GM13976 (cell line): ENCODE data around the gene CUX1.

ENCODE experiments used
- DNase-seq: peaks from one replicate; pipeline ENCODE4 v3.0.0; 2012; ENCODE audit warnings: low spot score
- in situ Hi-C: fragments of 300-500 bp; cut with MboI; formaldehyde crosslinking; loops from one replicate; pipeline ENCODE4 v1.12.0; 2022; ENCODE audit warnings: low sequenced_read_pairs, mixed read lengths, inconsistent platforms; ENCODE audit not compliant: unreplicated experiment
- TF ChIP-seq, protein P1 (sequence below): IDR thresholded peaks from 2 replicates; pipeline ENCODE4 v1.5.1; 2012; ENCODE audit warnings: borderline replicate concordance, mild to moderate bottlenecking; ENCODE audit not compliant: insufficient read depth; ENCODE audit errors: extremely low read depth, missing control alignments, control extremely low read depth

CUX1 gene

DNA sequence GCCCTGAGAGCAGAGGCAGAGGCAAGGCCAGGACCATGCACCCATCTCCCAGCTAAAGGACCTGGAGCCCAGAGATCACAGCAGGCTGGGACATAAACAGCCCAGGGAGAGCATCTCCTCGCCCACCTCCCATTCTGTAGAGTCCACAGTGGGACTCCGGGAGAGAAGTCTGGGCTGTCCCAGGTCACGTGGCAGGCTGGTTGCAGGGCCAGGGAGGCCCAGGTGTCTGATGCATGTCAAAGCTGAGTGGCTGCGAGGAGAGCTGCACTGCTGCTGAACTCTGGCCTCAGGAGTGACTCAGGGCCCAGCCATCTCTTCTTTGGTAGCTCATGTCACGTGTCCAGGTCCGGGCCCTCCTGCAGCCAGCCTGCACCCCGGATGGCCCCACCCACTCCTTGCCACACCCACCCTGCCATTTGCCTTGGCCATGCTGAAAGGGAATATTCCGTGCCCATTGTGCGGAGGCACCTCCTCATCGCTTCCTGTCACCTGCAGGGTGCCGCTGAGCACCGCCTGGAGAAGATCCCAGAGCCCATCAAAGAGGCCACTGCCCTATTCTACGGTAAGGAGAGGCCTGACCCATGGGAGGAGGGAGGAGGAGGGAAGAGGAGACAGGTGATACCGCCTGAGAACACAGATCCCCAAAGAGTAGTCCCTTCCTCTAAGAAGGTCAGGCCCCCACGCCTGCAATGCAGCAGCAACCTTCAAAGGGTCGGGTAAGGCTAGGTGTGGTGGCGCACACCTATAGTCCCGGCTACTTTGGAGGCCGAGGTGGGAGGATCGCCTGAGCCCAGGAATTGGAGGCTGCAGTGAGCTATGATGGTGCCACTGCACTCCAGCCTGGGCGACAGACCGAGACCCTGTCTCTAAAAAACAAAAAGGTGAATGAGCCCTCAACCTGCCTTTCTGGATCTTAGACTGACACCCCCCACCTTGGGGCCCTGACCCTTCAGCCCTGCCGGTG is 456.6 kb downstream of the CUX1 start:
- in situ Hi-C loops, result no loop called here
- TF ChIP-seq, protein P1, sequence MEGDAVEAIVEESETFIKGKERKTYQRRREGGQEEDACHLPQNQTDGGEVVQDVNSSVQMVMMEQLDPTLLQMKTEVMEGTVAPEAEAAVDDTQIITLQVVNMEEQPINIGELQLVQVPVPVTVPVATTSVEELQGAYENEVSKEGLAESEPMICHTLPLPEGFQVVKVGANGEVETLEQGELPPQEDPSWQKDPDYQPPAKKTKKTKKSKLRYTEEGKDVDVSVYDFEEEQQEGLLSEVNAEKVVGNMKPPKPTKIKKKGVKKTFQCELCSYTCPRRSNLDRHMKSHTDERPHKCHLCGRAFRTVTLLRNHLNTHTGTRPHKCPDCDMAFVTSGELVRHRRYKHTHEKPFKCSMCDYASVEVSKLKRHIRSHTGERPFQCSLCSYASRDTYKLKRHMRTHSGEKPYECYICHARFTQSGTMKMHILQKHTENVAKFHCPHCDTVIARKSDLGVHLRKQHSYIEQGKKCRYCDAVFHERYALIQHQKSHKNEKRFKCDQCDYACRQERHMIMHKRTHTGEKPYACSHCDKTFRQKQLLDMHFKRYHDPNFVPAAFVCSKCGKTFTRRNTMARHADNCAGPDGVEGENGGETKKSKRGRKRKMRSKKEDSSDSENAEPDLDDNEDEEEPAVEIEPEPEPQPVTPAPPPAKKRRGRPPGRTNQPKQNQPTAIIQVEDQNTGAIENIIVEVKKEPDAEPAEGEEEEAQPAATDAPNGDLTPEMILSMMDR, result no peak
- no peak for DNase-seq

DNA sequence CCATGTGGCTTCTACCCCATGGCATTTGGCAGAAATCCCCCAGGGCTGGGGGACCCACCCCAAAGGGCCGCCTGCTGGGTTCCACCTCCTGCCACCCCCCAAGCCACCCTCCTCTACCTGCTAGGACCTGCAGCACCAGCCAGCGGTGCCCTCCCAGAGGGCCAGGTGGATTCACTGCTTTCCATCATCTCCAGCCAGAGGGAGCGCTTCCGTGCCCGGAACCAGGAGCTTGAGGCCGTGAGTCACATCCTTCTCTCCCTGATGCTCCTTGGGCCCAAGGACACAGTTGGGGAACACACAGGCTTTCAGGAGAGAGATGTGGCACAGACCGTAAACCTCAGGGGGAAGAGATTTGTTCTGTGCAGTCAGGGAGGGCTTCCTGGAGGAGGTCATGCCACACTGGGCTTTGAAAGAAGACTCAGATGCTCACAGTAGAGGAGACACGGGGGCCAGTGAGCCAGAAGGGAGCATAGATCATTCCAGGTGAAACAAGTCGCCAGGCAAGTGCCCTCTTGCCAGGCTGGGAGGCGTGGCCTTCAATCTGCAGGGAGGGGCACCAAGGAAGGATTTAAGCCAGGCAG is 457.8 kb downstream of the CUX1 start:
- TF ChIP-seq, protein P1, result no peak
- in situ Hi-C loops, result no loop called here
- no peak for DNase-seq

DNA sequence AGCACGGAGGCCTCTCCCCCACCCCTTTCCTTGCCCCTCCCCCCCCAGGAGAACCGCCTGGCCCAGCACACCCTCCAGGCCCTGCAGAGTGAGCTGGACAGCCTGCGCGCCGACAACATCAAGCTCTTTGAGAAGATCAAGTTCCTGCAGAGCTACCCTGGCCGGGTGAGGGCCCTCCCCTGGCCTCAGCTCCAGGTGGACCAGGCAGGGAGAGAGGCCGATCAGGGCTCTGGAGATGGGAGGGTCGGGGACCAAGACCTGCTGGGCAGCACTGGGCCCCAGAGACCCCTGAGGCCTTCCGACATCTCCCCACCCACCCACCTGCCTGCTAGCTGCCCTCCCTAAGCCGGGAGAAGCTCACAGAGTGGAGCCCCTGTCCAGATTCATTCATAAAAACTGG is 460.5 kb downstream of the CUX1 start:
- in situ Hi-C loops, result no loop called here
- DNase-seq, result no peak

DNA sequence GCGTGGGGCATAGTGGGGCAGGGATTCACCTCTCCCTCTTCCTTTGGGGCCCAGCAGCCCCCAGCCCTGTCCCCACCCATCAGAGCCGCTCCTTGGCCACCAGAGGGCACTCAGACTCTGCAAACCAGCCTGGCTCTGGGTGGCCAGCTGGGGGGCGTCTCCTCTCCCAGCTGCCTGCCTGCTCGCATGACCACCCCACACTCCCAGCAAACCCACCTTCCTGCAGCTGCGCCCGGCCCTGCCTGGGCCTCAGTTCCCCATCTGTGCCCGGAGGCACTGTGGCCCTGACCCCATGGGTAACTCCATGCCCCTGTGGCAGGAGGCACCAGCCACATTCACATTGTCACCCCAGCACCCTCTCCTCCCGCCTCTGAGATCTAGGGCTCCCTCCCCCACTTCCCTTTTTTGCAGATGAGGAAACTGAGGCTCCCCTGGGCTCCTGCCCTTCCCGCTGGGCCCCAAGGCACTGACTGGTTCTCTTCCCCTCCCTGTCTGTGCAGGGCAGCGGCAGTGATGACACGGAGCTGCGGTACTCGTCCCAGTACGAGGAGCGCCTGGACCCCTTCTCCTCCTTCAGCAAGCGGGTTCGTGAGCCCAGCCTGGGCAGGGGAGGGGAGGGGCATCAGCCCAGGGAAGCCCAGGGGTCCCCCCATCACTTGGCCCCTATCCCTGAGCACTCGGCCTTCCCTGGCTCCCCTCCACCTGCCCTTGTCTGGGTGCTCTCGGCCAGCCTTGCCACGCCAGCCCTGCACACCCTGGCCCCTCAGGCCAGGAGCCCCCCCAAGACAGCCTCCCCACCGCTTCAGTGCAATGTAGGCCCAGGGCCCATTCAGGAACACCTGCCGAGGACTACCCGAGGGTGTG is 462.3 kb downstream of the CUX1 start:
- TF ChIP-seq, protein P1, result peak; percentile 88
- DNase-seq, result peak; percentile 89
- in situ Hi-C loops, result no loop called here

More for the DNA sequence above, 460.5 kb downstream of the CUX1 start:
- TF ChIP-seq, protein P1, result no peak

DNA sequence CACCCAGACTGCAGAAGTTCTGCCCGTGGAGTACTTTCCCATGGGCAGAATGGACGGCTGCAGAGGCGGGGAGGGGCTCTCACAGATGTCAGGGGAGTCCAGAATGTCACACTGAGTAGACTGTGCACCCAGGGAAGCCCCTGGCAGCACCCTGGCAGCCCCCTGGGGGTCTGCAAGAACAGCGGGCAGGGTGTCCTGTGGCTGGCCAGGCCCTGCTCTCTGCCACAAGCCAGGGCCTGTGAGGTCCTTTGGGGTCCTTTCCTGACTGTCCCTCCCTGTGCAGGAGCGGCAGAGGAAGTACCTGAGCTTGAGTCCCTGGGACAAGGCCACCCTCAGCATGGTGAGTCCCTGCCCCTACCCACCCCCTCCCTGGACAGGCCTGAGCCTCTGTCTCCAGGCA is 463.1 kb downstream of the CUX1 start:
- in situ Hi-C loops, result no loop called here

DNA sequence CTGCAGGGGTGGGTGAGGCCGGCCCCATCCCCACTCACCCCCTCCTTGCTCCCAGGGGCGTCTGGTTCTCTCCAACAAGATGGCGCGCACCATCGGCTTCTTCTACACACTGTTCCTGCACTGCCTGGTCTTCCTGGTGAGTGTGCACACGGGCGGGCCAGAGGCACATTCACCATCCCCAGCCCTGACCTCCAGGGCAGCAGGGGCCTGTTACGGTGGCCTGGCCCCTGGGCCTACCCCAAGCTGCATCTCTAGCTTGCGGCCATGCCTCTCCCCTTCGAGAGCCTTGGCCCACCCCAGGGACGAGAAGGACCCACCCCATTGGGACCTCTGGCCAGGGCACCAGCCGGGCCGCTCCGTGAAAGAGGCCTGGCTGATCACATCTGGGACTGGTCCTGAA is 464.4 kb downstream of the CUX1 start:
- TF ChIP-seq, protein P1, result no peak
- in situ Hi-C loops, result no loop called here
- DNase-seq, result no peak

More for the DNA sequence above, 463.1 kb downstream of the CUX1 start:
- TF ChIP-seq, protein P1, result no peak
- DNase-seq, result no peak
